ENCODE data around the gene NR2F6.
"Not testable (repeated sequence)": the region's sequence is repeated elsewhere in the genome, so short reads cannot be mapped to it uniquely, and the experiment has no call there.

The NR2F6 gene

GRCh38 chr19:17214508-17215126 is 31.1 kb downstream of the NR2F6 start:
- H3K4me3 ChIP-seq (ENCODE audit: low read depth, low read length): peak overlapping the region; percentile 89

GRCh38 chr19:17213334-17213733 is 32.4 kb downstream of the NR2F6 start:
- H3K4me3 ChIP-seq (ENCODE audit: low read depth, low read length): no peak overlapping the region

GRCh38 chr19:17211547-17212446 is 33.9 kb downstream of the NR2F6 start:
- H3K4me3 ChIP-seq (ENCODE audit: low read depth, low read length): no peak overlapping the region

GRCh38 chr19:17210296-17210695 is 35.4 kb downstream of the NR2F6 start:
- no peak overlapping the region for H3K4me3 ChIP-seq (ENCODE audit: low read depth, low read length)

GRCh38 chr19:17209126-17210036 is 36.3 kb downstream of the NR2F6 start:
- H3K4me3 ChIP-seq (ENCODE audit: low read depth, low read length): no peak overlapping the region

- no peak overlapping the region for H3K4me3 ChIP-seq (ENCODE audit: low read depth, low read length)
Observed at GRCh38 chr19:17206736-17207581, 38.8 kb downstream of the NR2F6 start.

GRCh38 chr19:17205237-17206140 is 40.2 kb downstream of the NR2F6 start:
- no peak overlapping the region for H3K4me3 ChIP-seq (ENCODE audit: low read depth, low read length)

- H3K4me3 ChIP-seq (ENCODE audit: low read depth, low read length): no peak overlapping the region
Observed at GRCh38 chr19:17202713-17203112, 43.0 kb downstream of the NR2F6 start.

GRCh38 chr19:17202249-17202648 is 43.5 kb downstream of the NR2F6 start:
- no peak overlapping the region for H3K4me3 ChIP-seq (ENCODE audit: low read depth, low read length)

GRCh38 chr19:17200408-17201079 is 45.2 kb downstream of the NR2F6 start:
- no peak overlapping the region for H3K4me3 ChIP-seq (ENCODE audit: low read depth, low read length)

GRCh38 chr19:17197666-17198065 is 48.1 kb downstream of the NR2F6 start:
- no peak overlapping the region for H3K4me3 ChIP-seq (ENCODE audit: low read depth, low read length)

GRCh38 chr19:17196610-17197009 is 49.1 kb downstream of the NR2F6 start:
- no peak overlapping the region for H3K4me3 ChIP-seq (ENCODE audit: low read depth, low read length)

- H3K4me3 ChIP-seq (ENCODE audit: low read depth, low read length): no peak overlapping the region
Observed at GRCh38 chr19:17195106-17195505, 50.6 kb downstream of the NR2F6 start.

- H3K4me3 ChIP-seq (ENCODE audit: low read depth, low read length): no peak overlapping the region
Observed at GRCh38 chr19:17194608-17195007, 51.1 kb downstream of the NR2F6 start.

- no peak overlapping the region for H3K4me3 ChIP-seq (ENCODE audit: low read depth, low read length)
Observed at GRCh38 chr19:17192751-17193150, 53.0 kb downstream of the NR2F6 start.

- H3K4me3 ChIP-seq (ENCODE audit: low read depth, low read length): not testable (repeated sequence)
Observed at GRCh38 chr19:17191736-17192135, 54.0 kb downstream of the NR2F6 start.

GRCh38 chr19:17185590-17185989 is 60.1 kb downstream of the NR2F6 start:
- no peak overlapping the region for H3K4me3 ChIP-seq (ENCODE audit: low read depth, low read length)

GRCh38 chr19:17184371-17184841 is 61.3 kb downstream of the NR2F6 start:
- no peak overlapping the region for H3K4me3 ChIP-seq (ENCODE audit: low read depth, low read length)

- H3K4me3 ChIP-seq (ENCODE audit: low read depth, low read length): no peak overlapping the region
Observed at GRCh38 chr19:17183858-17184321, 61.8 kb downstream of the NR2F6 start.

All from iPS-11a (cell line).